Glomerular endothelial cell (primary cell): Measurements from ENCODE around the gene STATH. TPM values are rescaled to one million over a fixed set of nuclear protein-coding genes. Genes with fewer than 3 reads are reported as not detected.

Experiments
- total RNA-seq: library from RNA; depleted of rRNA; stranded (reverse); fragments of >200 nt; gene quantifications from 2 replicates; pipeline ENCODE4 v1.2.3, GENCODE V29; 2015

STATH gene
- total RNA-seq, 1 donor from 2014 or later = not detected

Other genes starting within 250 kb of the STATH start
- gene SULT1B1, start 235.3 kb upstream of the STATH start, total RNA-seq = 0.24 and 1.1 TPM in 2 replicates
- not detected in 2 replicates for gene SULT1E1, start 135.8 kb upstream of the STATH start, total RNA-seq
- not detected in 2 replicates for gene CSN1S1, start 64.9 kb upstream of the STATH start, total RNA-seq
- gene CSN2, start 30.2 kb upstream of the STATH start, total RNA-seq = not detected in 2 replicates
- not detected in 2 replicates for gene HTN3, start 32.5 kb downstream of the STATH start, total RNA-seq
- gene HTN1, start 54.5 kb downstream of the STATH start, total RNA-seq = not detected in 2 replicates
- gene PRR27, start 158.3 kb downstream of the STATH start, total RNA-seq = not detected in 2 replicates
- gene ODAM, start 199.8 kb downstream of the STATH start, total RNA-seq = not detected in 2 replicates
- not detected in 2 replicates for gene FDCSP, start 230.2 kb downstream of the STATH start, total RNA-seq
- not detected in 2 replicates for gene CSN3, start 246.6 kb downstream of the STATH start, total RNA-seq